ENCODE results near the gene MBNL3.

DNA sequence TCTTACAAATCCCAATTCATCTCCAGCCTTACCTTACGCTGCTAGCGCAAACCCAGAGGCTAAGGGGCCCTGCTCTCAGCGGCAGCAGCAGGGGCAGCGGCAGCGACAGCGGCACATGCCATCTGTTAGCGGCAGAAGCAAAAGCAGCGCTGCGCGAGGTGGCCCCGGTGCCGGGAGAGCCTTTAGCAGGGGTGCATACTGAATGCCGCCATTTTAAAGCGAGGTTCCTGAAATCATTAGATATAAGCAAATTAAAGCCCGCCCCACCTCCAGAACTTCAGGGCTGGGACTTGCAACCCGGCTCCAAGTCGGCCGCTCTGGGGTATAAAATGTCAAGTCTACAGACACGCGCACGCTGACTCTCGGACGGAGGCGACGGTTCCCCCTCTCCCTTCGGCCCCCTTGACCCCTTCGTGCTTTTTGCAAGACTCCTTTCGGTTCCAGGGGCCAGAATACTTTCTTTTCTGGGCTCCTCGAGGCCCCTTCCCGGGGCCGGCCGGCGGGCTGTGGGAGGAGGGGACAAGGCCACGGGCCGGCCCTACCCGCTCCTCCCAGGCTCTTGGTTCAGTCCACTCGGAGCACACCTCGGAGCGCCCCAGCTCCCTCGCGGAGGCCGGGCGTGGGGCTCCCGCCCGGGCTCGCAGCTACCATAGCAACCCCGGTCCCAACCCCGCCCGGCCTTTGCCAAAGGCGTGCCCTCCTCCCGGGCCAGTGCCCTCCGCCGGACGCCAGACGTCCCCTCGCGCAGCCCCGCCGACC is at the start of gene MBNL3:
- TF ChIP-seq EZH2 (IDR thresholded peaks at IDR 0.05) = no peak
- TF ChIP-seq POLR2AphosphoS5 (IDR thresholded peaks at IDR 0.05; ENCODE audit: borderline replicate concordance, low read depth, low read length) = no peak; the same call in 1 of the 2 replicates
